Liver (tissue), 9 donors: ENCODE results near the gene RHOT2. TPM values are rescaled to one million over a fixed set of nuclear protein-coding genes. Genes with fewer than 3 reads are reported as not detected.

Experiments used
- DNase-seq: peaks from one replicate; pipeline ENCODE4 v3.0.0-alpha.2; 2017; ENCODE audit warnings: low spot score
- H3K27ac ChIP-seq, 2 donors: one replicate each; pipeline ENCODE4 v1.7.0; 2013; ENCODE audit warnings: inconsistent platforms in 2 of 2, low read length in 2 of 2, control low read depth in 1 of 2, low read depth in 1 of 2, mild to moderate bottlenecking in 1 of 2
- H3K27me3 ChIP-seq, 4 donors: one replicate each; pipeline versions ENCODE4 v1.6.1 to v1.7.0; 2013; ENCODE audit warnings: low read length in 3 of 4, inconsistent platforms in 1 of 4, mild to moderate bottlenecking in 1 of 4, moderate library complexity in 1 of 4; ENCODE audit not compliant: control insufficient read depth in 4 of 4, insufficient read depth in 4 of 4
- H3K36me3 ChIP-seq, 4 donors: one replicate each; pipeline versions ENCODE4 v1.6.1 to v1.7.0; 2013; ENCODE audit warnings: low read length in 3 of 4, mild to moderate bottlenecking in 3 of 4, low read depth in 1 of 4, moderate library complexity in 1 of 4; ENCODE audit not compliant: control insufficient read depth in 4 of 4, insufficient read depth in 3 of 4
- H3K4me1 ChIP-seq, 4 donors: one replicate each; pipeline versions ENCODE4 v1.6.1 to v1.7.0; 2013; ENCODE audit warnings: low read length in 3 of 4, mild to moderate bottlenecking in 3 of 4, moderate library complexity in 1 of 4; ENCODE audit not compliant: control insufficient read depth in 4 of 4, insufficient read depth in 4 of 4
- H3K4me3 ChIP-seq, 3 donors: one replicate each; pipeline versions ENCODE4 v1.6.1 to v1.7.0; 2013; ENCODE audit warnings: low read length in 3 of 3, control low read depth in 1 of 3, low read depth in 1 of 3, mild to moderate bottlenecking in 1 of 3
- H3K9ac ChIP-seq, 2 donors: one replicate each; pipeline ENCODE4 v1.7.0; 2013; ENCODE audit warnings: low read length in 2 of 2, mild to moderate bottlenecking in 2 of 2, moderate library complexity in 2 of 2, control low read depth in 1 of 2, low read depth in 1 of 2
- H3K9me3 ChIP-seq, 4 donors: one replicate each; pipeline versions ENCODE4 v1.6.1 to v1.7.0; 2013; ENCODE audit warnings: low read length in 3 of 4; ENCODE audit not compliant: control insufficient read depth in 4 of 4
- EGR1 ChIP-seq, 2 donors: IDR thresholded peaks; 2 replicates each; pipeline ENCODE4 v1.6.1; 2016 to 2018; ENCODE audit warnings: antibody characterized with exemption in 2 of 2, low read depth in 2 of 2
- GABPA ChIP-seq, 2 donors: IDR thresholded peaks in 1 of 2; conservative IDR thresholded peaks in 1 of 2; 2 replicates each; pipeline ENCODE4 v1.6.1; 2016; ENCODE audit warnings: antibody characterized with exemption in 2 of 2, mild to moderate bottlenecking in 1 of 2, moderate library complexity in 1 of 2
- HNF4A ChIP-seq, 2 donors: conservative IDR thresholded peaks; 2 replicates each; pipeline ENCODE4 v1.6.1; 2016; ENCODE audit warnings: antibody characterized with exemption in 2 of 2, mild to moderate bottlenecking in 2 of 2
- HNF4G ChIP-seq: IDR thresholded peaks from 2 replicates; pipeline ENCODE4 v1.6.1; 2016; ENCODE audit warnings: antibody characterized with exemption
- JUND ChIP-seq, 2 donors: IDR thresholded peaks; 2 replicates each; pipeline ENCODE4 v1.6.1; 2016; ENCODE audit warnings: antibody characterized with exemption in 2 of 2
- NR2F2 ChIP-seq: IDR thresholded peaks from 2 replicates; pipeline ENCODE4 v1.6.1; 2016; ENCODE audit warnings: antibody characterized with exemption
- RAD21 ChIP-seq, 2 donors: IDR thresholded peaks; 2 replicates each; pipeline ENCODE4 v1.6.1; 2016; ENCODE audit warnings: antibody characterized with exemption in 2 of 2, mild to moderate bottlenecking in 2 of 2
- SP1 ChIP-seq: IDR thresholded peaks from 2 replicates; pipeline ENCODE4 v1.6.1; 2018; ENCODE audit warnings: antibody characterized with exemption, mild to moderate bottlenecking
- TAF1 ChIP-seq: conservative IDR thresholded peaks from 2 replicates; pipeline ENCODE4 v1.6.1; 2016; ENCODE audit warnings: antibody characterized with exemption, mild to moderate bottlenecking
- YY1 ChIP-seq: IDR thresholded peaks from 2 replicates; pipeline ENCODE4 v1.6.1; 2016; ENCODE audit warnings: antibody characterized with exemption, mild to moderate bottlenecking
- WGBS: extraction: QIAGEN DNeasy Blood & Tissue Kit; methylation state at CpG from one replicate; pipeline ENCODE4 v1.1.7; 2013; 5-methylcytosine and 5-hydroxymethylcytosine counted together
- polyA plus RNA-seq, 2 donors: library from polyadenylated mRNA; stranded (reverse) in 1 of 2; unstranded in 1 of 2; fragments of 200-250 nt in 1 of 2; fragments of >200 nt in 1 of 2; fragmentation: Nextera tagmentation in 1 of 2; extraction: Ambion mirVana in 1 of 2; gene quantifications; one replicate each; pipeline versions ENCODE4 v1.2.1 to v1.2.3, GENCODE V29; 2013 to 2015
- total RNA-seq, 2 donors: library from RNA; depleted of rRNA; stranded (reverse); fragments of >200 nt; gene quantifications; one replicate each; pipeline ENCODE4 v1.2.3, GENCODE V29; 2014
- TF ChIP-seq, protein P1 (sequence below): IDR thresholded peaks from 2 replicates; pipeline ENCODE4 v1.6.1; 2016; ENCODE audit warnings: antibody characterized with exemption
- TF ChIP-seq, protein P2 (sequence below): fragments of 150-350 bp; IDR thresholded peaks from 2 replicates; pipeline ENCODE4 v1.5.1; 2017; ENCODE audit warnings: improper control_type of control experiment, low read depth, low read length; ENCODE audit not compliant: missing input control
- donor health status: healthy.
- donor health status: healthy.
- donor health status: healthy.
- donor health status: healthy.
- donor health status: healthy.

RHOT2 gene
- total and polyA plus RNA-seq, 4 donors = 20.8 to 37.9 (median 34.3) TPM

- no peak for DNase-seq
- Histone ChIP-seq H3K27me3 (no peaks in the 10 kb centered on the region), H3K36me3 (peaks cover 0 to 2% (median 0%) of the 10 kb centered on the region in 4 donors), H3K9me3 (no peaks in the 10 kb centered on the region), H3K4me1 (peaks cover 25 to 46% (median 37%) of the 10 kb centered on the region in 4 donors), H3K9ac (no peak overlapping the region), H3K4me3 (no peak overlapping the region), H3K27ac (no peak overlapping the region)
- WGBS = 88% methylated on average over 9 of the region's 9 CpGs
- TF ChIP-seq HNF4G (no peak), NR2F2 (no peak), EGR1 (IDR thresholded peaks at IDR 0.05; ENCODE audit: low read depth in 2 of 2) (no peak)
These were observed 50.5 kb downstream of the RHOT2 start for GRCh38 chr16:718389-718788.

GRCh38 chr16:718922-719321 lies 51.0 kb downstream of the RHOT2 start:
- no peak overlapping the region for H3K4me3 ChIP-seq
- H3K27me3 ChIP-seq = no peaks in the 10 kb centered on the region
- no peak for DNase-seq
- H3K4me1 ChIP-seq = peaks cover 25 to 46% (median 37%) of the 10 kb centered on the region in 4 donors
- no peak overlapping the region for H3K9ac ChIP-seq
- H3K9me3 ChIP-seq = no peaks in the 10 kb centered on the region
- WGBS = 83% methylated on average over 6 of the region's 6 CpGs
- peaks cover 0 to 2% (median 0%) of the 10 kb centered on the region in 4 donors for H3K36me3 ChIP-seq
- H3K27ac ChIP-seq = no peak overlapping the region
- TF ChIP-seq JUND (IDR thresholded peaks at IDR 0.05) = no peak
- TF ChIP-seq HNF4A (conservative IDR thresholded peaks at IDR 0.05) = no peak
- no peak for TF ChIP-seq RAD21 (IDR thresholded peaks at IDR 0.05)
- no peak for TF ChIP-seq EGR1 (IDR thresholded peaks at IDR 0.05; ENCODE audit: low read depth in 2 of 2)
- TF ChIP-seq SP1 = no peak
- TF ChIP-seq HNF4G = no peak
- no peak for TF ChIP-seq YY1
- TF ChIP-seq, protein P1, sequence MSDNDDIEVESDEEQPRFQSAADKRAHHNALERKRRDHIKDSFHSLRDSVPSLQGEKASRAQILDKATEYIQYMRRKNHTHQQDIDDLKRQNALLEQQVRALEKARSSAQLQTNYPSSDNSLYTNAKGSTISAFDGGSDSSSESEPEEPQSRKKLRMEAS = no peak

DNA sequence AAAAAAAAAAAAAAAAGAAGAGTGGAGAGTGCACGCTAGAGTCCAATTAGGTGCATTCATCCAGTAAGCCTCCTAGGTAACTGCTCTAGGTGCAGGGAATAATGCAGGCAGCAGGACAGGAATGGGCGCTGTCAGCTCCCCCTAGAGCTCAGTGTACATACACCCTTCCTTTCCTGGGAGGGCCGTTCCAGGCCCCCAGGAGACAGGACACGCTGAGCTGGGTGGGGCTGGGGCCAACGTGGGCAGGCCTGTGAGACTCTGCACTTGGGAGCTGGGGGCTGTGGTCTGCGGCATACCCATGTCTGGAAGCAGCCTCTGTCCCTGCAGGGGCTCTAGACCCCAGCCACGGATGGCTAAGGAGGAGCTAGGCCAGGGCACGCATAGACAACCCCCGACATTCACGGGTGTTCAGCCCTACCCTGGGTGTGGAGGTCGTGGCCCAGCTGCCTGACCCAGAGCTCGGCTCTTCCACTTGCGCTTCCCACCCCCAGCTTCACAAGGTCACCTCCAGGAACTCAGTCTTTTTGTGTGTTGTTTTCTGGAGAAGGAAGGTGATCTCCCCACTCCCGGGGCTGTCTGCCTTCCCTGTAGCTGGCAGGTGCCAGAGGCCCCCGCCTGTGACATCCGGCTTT lies 52.0 kb downstream of the RHOT2 start:
- peaks cover 0 to 2% (median 0%) of the 10 kb centered on the region in 4 donors for H3K36me3 ChIP-seq
- H3K27ac ChIP-seq = peak overlapping the region in 1 of 2 donors; percentile 84
- H3K27me3 ChIP-seq = no peaks in the 10 kb centered on the region
- H3K4me1 ChIP-seq = peaks cover 25 to 39% (median 35%) of the 10 kb centered on the region in 4 donors
- TF ChIP-seq TAF1 (no peak), GABPA (IDR thresholded peaks at IDR 0.05 in 1 of 2, conservative IDR thresholded peaks at IDR 0.05 in 1 of 2) (no peak), YY1 (no peak)
- TF ChIP-seq, protein P2, sequence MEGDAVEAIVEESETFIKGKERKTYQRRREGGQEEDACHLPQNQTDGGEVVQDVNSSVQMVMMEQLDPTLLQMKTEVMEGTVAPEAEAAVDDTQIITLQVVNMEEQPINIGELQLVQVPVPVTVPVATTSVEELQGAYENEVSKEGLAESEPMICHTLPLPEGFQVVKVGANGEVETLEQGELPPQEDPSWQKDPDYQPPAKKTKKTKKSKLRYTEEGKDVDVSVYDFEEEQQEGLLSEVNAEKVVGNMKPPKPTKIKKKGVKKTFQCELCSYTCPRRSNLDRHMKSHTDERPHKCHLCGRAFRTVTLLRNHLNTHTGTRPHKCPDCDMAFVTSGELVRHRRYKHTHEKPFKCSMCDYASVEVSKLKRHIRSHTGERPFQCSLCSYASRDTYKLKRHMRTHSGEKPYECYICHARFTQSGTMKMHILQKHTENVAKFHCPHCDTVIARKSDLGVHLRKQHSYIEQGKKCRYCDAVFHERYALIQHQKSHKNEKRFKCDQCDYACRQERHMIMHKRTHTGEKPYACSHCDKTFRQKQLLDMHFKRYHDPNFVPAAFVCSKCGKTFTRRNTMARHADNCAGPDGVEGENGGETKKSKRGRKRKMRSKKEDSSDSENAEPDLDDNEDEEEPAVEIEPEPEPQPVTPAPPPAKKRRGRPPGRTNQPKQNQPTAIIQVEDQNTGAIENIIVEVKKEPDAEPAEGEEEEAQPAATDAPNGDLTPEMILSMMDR = no peak
- DNase-seq = no peak
- peak overlapping the region in 1 of 2 donors; percentile 87 for H3K9ac ChIP-seq
- WGBS = 19% methylated on average over 16 of the region's 16 CpGs
- peak overlapping the region; percentile 73 to 86 (median 82) for H3K4me3 ChIP-seq
- H3K9me3 ChIP-seq = no peaks in the 10 kb centered on the region
